ENCODE data around the gene CDC6.

The CDC6 gene

GRCh38 chr17:40342504-40343218 is 55.0 kb downstream of the CDC6 start:
- DNase-seq: no peak

DNA sequence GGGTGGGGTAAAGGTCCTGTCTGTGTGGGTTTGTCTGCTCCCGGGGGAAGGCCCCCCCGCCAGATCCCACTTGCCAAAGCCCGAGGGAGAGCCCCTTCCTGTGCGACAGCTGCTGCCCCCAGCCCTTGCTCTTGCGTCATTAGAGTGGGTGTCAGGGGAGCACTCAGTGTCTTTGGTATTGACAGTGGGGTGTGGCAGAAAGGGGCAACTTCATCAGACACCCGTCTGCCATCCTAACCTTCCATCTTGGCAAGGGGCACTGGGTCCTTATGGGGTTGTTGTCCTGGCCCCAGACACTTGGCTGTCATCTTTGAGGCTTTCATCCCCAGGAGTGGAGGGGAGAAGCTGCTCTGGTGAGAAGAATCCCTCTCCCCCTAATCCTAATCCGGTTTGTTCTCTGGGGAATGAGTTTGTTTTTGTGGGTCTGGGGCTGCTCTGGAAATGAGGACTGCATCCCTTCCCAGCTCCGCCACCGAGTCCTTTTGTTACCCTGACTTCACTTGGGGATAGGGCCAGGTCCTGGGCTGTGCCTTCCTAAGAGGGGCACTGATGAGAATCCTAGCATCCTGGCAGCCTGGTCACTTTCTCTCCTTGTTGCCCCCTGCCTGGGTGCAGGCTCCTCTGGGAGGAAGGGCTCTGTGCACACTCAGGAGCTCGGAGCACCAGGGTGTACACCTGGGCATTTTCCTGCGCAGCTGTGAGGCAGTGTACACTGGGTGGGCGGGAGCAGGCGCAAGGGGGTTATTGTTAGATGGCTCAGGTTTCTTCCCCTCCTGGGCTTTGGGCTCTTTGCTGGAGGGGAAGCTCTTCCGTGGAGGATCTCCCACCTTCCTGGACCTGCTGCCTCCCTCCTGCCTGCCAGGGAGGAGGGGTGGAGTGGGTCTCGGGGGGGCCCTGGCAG is 55.8 kb downstream of the CDC6 start:
- no peak for DNase-seq

- no peak for DNase-seq
These were observed 56.9 kb downstream of the CDC6 start for GRCh38 chr17:40344421-40345160.

DNA sequence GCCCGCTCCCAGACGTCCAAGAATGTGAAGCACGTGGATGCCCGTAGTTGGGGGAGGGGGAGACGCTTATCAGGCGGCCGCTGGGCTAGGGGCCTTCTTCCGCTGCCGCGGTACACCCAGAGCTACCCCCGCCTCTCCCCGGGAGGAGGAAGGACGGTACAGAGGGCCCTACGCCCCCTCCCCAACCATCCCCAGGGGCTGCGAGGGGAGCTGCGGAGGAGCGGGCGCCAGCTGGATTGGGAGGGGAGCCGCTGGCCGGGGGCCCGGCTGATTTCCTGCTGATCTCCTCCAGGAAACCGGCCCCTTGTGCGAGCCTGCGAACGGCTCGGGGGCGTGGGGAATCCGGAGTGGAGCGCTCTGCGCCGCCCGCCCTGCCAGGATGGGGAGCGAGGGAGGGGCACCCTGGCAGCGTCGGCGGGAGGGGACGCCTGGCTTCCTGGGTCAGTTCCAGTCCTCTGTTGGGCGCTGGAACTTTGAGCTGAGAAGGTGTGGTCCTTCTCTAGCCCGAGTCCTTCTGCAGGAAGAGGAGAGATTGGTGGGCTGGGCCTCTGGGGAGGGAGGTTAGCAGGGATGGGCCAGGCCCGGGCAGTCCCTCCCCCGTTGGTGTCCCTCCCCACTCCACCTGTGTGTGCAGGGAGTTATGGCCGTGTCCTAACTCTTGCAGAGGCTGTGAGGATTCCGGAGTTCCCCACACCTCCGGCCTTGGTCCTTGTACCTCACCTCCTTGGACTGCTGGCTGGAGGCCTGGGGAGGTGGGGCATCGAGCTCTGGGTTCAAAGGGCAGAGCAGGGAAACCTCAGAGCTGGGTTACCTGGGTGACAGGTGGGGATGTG is 57.7 kb downstream of the CDC6 start:
- DNase-seq: no peak

GRCh38 chr17:40345994-40346764 is 58.5 kb downstream of the CDC6 start:
- DNase-seq: no peak

DNA sequence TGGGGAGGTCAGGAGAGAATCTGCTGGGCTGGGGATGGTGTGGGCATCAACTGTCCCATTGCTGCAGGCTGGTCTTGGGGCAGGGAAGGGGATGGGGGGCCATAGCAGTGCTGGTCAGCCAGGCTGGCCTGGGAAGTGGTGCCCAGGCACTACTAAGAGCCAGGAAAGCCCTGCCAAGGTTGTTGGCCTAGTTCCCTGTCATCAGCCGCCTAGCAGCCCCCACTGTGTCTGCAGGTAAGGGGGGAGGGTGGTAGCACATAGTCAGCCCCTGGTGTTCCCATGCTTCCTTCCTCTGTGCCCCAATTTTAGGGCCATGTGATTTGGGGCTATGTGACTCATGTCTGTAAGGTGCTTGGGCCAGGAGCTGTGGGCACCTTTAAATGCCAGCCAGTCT is 59.1 kb downstream of the CDC6 start:
- no peak for DNase-seq

- DNase-seq: no peak
These were observed 59.8 kb downstream of the CDC6 start for GRCh38 chr17:40347319-40348135.

DNA sequence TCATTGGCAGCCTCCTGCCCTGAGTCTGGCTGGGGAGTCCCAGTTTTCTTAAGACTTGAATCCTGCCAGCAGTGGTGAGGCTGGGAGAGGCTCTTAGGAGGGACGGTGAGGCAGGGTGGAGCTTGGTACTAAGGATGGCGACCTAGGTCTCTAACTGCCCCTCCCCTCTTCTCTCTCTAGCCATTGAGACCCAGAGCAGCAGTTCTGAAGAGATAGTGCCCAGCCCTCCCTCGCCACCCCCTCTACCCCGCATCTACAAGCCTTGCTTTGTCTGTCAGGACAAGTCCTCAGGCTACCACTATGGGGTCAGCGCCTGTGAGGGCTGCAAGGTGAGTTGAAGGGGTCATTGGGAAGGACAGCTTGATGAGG is 60.4 kb downstream of the CDC6 start:
- no peak for DNase-seq

DNA sequence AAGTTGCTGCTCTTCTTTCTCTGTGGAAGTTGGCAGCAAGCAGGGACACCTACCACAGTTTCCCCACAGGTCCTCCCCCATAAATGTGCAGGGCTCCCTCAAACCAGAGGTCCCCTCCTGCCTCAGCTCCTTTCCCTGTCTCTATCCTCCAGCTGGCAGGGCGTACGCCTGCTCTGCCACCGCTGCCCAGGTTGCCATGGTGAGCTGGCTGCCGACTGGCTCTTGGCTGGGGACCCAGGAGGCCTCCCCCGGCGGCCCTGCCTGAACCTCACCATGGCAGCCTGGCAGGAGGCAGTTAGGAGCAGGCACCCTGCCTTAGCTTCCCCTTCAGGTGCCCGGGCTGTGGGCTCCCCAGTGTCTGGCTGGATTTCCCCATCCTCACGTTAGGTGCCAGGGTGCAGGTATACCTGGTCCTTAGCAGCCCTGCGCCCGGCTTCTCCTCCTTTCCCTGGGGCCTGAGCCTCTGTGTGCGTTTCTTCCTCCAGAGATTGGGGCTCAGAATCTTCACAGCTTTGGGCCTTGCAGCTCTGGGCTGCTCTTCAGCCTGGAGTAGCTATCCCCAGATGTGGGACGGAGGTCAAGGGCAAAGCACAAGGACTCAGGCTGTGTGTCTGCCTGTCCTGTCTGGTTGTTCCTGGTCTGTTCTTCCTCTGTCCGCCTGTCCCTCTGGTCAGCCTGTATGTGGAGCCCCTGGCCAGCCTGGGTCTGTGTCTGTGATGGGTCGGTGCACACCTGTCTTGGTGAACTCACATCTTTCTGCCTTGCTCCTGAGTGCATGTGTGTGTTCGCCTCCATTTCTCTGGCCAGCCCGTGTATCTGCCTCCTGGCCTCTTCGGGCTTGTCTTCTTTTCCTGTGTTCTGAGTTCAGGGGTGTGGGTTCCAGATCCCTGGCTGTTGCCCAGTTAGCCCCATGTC is 61.1 kb downstream of the CDC6 start:
- no peak for DNase-seq

GRCh38 chr17:40349477-40349894 is 61.8 kb downstream of the CDC6 start:
- no peak for DNase-seq

DNA sequence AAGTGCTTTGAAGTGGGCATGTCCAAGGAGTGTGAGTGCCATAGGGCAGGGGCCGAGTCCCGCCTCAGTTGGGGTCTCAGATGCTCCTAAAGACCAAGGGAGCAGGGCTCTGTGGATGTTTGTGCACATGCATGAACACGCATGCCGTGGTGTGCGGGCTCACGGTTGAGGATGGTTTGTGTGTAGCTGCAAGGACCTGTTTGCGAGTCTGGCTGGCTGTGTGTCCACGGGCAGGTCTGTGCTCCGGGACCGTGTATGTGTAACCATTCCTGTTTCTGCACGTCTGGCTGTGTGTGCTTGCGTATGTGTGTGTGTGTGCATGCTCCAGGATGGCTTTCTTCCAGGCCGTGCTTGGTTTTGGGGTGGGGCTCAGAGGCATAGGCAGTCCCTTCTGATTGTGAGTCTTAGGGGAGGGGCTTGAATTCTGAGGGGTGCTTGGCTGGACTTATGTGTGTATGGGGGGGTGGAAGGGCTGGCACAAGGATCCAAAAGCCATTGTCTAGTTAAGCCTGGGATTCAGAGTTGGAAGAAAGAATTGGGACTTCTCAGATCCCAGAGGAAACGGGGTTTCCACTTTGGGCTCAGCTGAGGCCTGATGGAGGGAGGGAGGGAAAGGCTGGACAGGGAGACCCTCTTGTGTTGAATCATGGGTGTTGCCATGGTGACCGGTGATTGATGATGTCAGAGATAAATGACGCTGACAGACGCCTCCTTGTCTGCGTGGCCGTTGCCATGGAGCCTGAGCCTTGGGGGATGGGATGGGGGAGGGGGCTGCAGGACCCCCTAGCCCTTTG is 62.4 kb downstream of the CDC6 start:
- DNase-seq: no peak

DNA sequence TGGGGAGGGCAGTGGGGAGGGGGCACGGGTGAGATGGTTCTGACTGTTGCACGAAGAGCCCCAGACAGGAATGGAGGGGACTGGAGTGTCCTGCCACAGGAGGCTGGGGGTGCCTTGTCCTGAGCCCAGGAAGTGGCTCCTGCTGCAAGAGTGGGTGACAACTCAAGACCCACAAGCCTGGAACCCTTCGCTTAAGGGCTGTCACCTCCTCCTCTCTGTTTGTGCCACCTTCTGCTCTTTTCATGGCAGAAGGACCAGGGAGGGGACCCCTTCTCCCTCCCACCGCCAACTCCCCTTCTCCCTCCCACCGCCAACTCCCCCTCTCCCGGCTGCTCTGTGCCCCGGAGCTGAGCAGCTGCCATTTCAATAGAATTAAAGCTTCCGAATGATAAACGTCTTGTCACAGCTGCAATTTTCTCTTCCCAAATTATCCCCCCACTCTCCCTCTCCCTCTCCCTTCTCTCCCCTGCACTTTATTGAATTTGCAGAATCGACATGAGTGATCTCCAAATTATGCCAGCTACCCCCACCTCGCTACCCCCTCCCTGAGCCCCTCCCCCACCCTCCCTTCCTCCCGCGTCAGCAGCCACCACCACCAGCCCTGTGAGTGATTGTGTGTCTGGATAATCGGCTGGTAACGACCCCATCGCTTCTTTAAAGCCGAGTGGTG is 63.1 kb downstream of the CDC6 start:
- DNase-seq: no peak

DNA sequence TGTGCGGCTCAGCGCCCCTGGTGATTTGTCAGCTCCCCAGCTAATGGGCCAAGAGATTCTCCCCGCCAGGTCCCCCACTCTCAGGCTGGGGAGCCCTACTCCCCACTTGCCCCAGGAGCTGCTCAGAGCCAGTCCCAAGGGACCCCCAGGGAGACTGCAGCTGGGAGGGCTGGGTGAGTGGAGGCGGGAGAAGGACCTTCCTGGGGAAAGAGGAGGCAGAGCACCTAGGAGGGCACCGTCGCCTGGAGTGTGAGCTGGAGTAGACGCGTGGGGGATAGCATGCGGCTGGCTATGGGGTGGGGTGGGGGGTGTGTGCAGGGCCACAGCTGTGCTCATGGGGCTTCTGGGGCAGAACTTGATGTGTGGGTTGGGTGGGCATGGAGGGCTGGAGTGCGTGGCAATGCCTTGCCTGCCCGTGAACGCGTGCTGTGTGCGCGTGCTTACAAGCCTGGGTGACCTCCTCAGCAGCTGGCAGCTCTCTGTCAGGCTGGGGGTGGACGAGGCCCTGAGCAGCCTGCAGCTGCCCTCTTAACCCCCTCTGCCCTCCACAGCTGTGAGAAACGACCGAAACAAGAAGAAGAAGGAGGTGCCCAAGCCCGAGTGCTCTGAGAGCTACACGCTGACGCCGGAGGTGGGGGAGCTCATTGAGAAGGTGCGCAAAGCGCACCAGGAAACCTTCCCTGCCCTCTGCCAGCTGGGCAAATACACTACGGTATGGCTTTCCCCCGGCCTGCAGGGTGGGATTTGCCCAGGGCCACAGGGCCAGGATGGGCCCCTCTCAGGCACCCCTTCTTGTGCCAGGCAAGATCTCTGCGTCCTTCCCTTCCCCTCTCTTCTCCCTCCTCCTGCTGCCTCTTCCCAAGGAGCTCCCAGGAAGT is 63.9 kb downstream of the CDC6 start:
- no peak for DNase-seq

DNA sequence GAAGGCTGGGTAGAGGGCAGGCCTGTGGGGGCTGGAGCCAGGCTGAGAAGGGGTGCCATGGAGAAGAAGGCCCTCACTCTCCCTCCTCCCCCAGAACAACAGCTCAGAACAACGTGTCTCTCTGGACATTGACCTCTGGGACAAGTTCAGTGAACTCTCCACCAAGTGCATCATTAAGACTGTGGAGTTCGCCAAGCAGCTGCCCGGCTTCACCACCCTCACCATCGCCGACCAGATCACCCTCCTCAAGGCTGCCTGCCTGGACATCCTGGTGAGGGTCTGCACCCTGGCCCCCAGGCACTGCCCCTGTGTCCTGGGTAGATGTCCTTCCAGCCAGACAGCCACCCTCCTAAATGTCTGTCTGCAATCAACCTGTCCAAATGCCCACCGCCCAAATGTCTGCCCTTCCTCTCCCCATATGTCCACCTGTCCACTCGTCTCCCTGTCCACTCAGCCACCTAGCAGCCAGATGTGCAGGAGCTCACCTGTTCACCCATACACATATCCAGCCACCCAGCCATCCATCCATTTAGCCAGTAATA is 64.6 kb downstream of the CDC6 start:
- DNase-seq: no peak

DNA sequence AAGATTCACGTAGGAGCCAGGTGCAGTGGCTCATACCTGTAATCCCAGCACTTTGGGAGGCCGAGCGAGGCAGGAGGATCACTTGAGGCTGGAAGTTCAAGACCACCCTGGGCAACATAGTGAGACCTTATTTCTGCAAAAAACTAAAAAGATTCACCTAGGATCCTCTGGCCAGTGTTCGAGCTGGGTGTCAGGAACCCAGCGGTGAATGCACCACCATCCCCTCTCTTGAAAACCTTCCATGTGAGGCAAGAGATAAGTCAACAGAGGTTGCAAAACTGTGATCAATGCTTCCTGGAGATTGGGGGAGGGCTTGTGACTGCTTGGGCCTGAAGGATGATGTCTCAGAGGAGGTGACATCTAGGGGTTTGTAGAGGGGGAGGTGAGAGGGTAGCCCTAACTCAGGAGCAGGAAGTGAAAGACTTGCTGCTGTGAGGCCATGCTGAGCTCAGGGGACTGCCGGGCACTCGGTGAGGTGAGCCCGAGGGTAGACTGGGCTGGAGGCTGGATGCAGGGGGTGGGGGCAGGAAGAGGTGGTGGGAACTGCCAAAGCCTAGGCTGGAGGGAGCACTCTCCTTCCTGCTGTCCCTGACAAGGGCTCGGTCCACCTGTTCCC is 65.2 kb downstream of the CDC6 start:
- DNase-seq: no peak
